SK-N-SH treated with all-trans-retinoic acid at 6 μM for 48 hours (cell line): Measurements from ENCODE around the gene GIPC3.

Experiments
- ZFP30 ChIP-seq: fragments of 450-650 bp; formaldehyde crosslinking; IDR thresholded peaks from 2 replicates; pipeline ENCODE4 v1.5.0; 2022; ENCODE audit warnings: mild to moderate bottlenecking, moderate library complexity
- TF ChIP-seq, protein P1 (sequence below): fragments of 250-450 bp; sonication (Bioruptor Pico); IDR thresholded peaks from 2 replicates; pipeline ENCODE4 v1.8.0; 2020; ENCODE audit warnings: mild to moderate bottlenecking, moderate library complexity, borderline replicate concordance
- TF ChIP-seq, protein P2 (sequence below): fragments of 250-450 bp; sonication (Bioruptor Pico); IDR thresholded peaks from 2 replicates; pipeline ENCODE4 v1.5.1; 2021; ENCODE audit warnings: mild to moderate bottlenecking, moderate library complexity

DNA sequence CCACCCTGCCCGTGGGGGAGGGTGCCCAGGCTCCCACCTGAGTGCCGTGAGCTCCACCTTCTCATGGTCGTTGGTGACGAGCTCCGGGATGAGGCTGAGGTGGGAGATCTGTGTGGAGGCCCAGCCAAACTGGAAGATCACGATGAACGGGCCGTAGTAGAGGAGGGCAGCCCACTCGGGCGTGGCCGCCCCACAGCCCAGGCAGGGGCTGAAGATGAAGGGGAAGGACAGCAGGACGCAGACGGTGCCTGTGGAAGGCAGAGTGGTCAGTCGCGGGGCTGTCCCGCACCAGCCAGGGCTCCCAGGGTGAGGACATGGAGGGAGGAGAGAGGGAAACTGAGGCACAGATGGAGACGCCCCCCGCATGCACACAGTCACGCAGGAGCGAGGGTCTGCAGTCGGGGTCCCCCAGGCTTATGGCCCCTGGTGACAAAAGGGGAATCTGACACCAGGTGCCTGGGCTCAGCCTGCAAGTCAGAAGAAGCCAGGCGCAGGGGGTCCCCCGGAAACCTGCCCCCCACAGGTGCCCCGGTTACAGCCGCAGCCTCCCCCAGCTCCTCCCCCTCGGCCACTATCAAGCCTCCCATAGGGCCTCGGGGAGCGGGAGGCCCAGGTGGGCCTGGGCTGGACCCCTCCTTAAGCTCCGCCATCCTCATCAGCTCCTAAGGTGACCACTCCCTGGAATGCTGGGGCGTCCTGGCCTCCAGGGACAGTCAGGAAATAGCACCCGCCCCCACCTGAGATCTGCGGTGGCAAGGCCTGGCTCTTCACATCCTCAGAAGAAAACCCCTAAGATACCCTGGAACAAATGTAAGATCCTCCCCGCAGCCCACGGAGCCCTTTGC lies 34.1 kb upstream of the GIPC3 start:
- TF ChIP-seq, protein P1, sequence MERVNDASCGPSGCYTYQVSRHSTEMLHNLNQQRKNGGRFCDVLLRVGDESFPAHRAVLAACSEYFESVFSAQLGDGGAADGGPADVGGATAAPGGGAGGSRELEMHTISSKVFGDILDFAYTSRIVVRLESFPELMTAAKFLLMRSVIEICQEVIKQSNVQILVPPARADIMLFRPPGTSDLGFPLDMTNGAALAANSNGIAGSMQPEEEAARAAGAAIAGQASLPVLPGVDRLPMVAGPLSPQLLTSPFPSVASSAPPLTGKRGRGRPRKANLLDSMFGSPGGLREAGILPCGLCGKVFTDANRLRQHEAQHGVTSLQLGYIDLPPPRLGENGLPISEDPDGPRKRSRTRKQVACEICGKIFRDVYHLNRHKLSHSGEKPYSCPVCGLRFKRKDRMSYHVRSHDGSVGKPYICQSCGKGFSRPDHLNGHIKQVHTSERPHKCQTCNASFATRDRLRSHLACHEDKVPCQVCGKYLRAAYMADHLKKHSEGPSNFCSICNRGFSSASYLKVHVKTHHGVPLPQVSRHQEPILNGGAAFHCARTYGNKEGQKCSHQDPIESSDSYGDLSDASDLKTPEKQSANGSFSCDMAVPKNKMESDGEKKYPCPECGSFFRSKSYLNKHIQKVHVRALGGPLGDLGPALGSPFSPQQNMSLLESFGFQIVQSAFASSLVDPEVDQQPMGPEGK (CRISPR knock-in tag) = no peak
- TF ChIP-seq, protein P2, sequence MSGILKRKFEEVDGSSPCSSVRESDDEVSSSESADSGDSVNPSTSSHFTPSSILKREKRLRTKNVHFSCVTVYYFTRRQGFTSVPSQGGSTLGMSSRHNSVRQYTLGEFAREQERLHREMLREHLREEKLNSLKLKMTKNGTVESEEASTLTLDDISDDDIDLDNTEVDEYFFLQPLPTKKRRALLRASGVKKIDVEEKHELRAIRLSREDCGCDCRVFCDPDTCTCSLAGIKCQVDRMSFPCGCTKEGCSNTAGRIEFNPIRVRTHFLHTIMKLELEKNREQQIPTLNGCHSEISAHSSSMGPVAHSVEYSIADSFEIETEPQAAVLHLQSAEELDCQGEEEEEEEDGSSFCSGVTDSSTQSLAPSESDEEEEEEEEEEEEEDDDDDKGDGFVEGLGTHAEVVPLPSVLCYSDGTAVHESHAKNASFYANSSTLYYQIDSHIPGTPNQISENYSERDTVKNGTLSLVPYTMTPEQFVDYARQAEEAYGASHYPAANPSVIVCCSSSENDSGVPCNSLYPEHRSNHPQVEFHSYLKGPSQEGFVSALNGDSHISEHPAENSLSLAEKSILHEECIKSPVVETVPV = no peak
- no peak for TF ChIP-seq ZFP30 (CRISPR knock-in tag)
